Liver (tissue), 3 donors: ENCODE results near the gene TRPC4.

Source experiments
- ATF3 ChIP-seq: IDR thresholded peaks from 2 replicates; pipeline ENCODE4 v1.6.1; 2016; ENCODE audit warnings: antibody characterized with exemption
- EGR1 ChIP-seq, 2 donors: IDR thresholded peaks; 2 replicates each; pipeline ENCODE4 v1.6.1; 2016 to 2018; ENCODE audit warnings: antibody characterized with exemption in 2 of 2, low read depth in 2 of 2
- GABPA ChIP-seq, 2 donors: IDR thresholded peaks in 1 of 2; conservative IDR thresholded peaks in 1 of 2; 2 replicates each; pipeline ENCODE4 v1.6.1; 2016; ENCODE audit warnings: antibody characterized with exemption in 2 of 2, mild to moderate bottlenecking in 1 of 2, moderate library complexity in 1 of 2
- HNF4G ChIP-seq: IDR thresholded peaks from 2 replicates; pipeline ENCODE4 v1.6.1; 2016; ENCODE audit warnings: antibody characterized with exemption
- JUND ChIP-seq, 2 donors: IDR thresholded peaks; 2 replicates each; pipeline ENCODE4 v1.6.1; 2016; ENCODE audit warnings: antibody characterized with exemption in 2 of 2
- RAD21 ChIP-seq, 2 donors: IDR thresholded peaks; 2 replicates each; pipeline ENCODE4 v1.6.1; 2016; ENCODE audit warnings: antibody characterized with exemption in 2 of 2, mild to moderate bottlenecking in 2 of 2
- SP1 ChIP-seq: IDR thresholded peaks from 2 replicates; pipeline ENCODE4 v1.6.1; 2018; ENCODE audit warnings: antibody characterized with exemption, mild to moderate bottlenecking
- YY1 ChIP-seq: IDR thresholded peaks from 2 replicates; pipeline ENCODE4 v1.6.1; 2016; ENCODE audit warnings: antibody characterized with exemption, mild to moderate bottlenecking
- TF ChIP-seq, protein P1 (sequence below): fragments of 150-350 bp; IDR thresholded peaks from 2 replicates; pipeline ENCODE4 v1.5.1; 2017; ENCODE audit warnings: improper control_type of control experiment, low read depth, low read length; ENCODE audit not compliant: missing input control
- TF ChIP-seq, protein P2 (sequence below): IDR thresholded peaks from 2 replicates; pipeline ENCODE4 v1.6.1; 2016; ENCODE audit warnings: antibody characterized with exemption, mild to moderate bottlenecking
- TF ChIP-seq, protein P3 (sequence below): IDR thresholded peaks from 2 replicates; pipeline ENCODE4 v1.6.1; 2016; ENCODE audit warnings: antibody characterized with exemption
- TF ChIP-seq, protein P4 (sequence below): IDR thresholded peaks from 2 replicates; pipeline ENCODE4 v1.6.1; 2016; ENCODE audit warnings: antibody characterized with exemption
- donor health status: healthy.
- donor health status: healthy.

- TF ChIP-seq YY1, result no peak
- TF ChIP-seq ATF3, result no peak
- TF ChIP-seq JUND (IDR thresholded peaks at IDR 0.05), result no peak
- TF ChIP-seq, protein P1, sequence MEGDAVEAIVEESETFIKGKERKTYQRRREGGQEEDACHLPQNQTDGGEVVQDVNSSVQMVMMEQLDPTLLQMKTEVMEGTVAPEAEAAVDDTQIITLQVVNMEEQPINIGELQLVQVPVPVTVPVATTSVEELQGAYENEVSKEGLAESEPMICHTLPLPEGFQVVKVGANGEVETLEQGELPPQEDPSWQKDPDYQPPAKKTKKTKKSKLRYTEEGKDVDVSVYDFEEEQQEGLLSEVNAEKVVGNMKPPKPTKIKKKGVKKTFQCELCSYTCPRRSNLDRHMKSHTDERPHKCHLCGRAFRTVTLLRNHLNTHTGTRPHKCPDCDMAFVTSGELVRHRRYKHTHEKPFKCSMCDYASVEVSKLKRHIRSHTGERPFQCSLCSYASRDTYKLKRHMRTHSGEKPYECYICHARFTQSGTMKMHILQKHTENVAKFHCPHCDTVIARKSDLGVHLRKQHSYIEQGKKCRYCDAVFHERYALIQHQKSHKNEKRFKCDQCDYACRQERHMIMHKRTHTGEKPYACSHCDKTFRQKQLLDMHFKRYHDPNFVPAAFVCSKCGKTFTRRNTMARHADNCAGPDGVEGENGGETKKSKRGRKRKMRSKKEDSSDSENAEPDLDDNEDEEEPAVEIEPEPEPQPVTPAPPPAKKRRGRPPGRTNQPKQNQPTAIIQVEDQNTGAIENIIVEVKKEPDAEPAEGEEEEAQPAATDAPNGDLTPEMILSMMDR, result no peak
- no peak for TF ChIP-seq HNF4G
- TF ChIP-seq, protein P2, sequence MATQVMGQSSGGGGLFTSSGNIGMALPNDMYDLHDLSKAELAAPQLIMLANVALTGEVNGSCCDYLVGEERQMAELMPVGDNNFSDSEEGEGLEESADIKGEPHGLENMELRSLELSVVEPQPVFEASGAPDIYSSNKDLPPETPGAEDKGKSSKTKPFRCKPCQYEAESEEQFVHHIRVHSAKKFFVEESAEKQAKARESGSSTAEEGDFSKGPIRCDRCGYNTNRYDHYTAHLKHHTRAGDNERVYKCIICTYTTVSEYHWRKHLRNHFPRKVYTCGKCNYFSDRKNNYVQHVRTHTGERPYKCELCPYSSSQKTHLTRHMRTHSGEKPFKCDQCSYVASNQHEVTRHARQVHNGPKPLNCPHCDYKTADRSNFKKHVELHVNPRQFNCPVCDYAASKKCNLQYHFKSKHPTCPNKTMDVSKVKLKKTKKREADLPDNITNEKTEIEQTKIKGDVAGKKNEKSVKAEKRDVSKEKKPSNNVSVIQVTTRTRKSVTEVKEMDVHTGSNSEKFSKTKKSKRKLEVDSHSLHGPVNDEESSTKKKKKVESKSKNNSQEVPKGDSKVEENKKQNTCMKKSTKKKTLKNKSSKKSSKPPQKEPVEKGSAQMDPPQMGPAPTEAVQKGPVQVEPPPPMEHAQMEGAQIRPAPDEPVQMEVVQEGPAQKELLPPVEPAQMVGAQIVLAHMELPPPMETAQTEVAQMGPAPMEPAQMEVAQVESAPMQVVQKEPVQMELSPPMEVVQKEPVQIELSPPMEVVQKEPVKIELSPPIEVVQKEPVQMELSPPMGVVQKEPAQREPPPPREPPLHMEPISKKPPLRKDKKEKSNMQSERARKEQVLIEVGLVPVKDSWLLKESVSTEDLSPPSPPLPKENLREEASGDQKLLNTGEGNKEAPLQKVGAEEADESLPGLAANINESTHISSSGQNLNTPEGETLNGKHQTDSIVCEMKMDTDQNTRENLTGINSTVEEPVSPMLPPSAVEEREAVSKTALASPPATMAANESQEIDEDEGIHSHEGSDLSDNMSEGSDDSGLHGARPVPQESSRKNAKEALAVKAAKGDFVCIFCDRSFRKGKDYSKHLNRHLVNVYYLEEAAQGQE, result no peak
- TF ChIP-seq, protein P3, sequence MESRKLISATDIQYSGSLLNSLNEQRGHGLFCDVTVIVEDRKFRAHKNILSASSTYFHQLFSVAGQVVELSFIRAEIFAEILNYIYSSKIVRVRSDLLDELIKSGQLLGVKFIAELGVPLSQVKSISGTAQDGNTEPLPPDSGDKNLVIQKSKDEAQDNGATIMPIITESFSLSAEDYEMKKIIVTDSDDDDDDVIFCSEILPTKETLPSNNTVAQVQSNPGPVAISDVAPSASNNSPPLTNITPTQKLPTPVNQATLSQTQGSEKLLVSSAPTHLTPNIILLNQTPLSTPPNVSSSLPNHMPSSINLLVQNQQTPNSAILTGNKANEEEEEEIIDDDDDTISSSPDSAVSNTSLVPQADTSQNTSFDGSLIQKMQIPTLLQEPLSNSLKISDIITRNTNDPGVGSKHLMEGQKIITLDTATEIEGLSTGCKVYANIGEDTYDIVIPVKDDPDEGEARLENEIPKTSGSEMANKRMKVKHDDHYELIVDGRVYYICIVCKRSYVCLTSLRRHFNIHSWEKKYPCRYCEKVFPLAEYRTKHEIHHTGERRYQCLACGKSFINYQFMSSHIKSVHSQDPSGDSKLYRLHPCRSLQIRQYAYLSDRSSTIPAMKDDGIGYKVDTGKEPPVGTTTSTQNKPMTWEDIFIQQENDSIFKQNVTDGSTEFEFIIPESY, result no peak
- no peak for TF ChIP-seq EGR1 (IDR thresholded peaks at IDR 0.05; ENCODE audit: low read depth in 2 of 2)
- no peak for TF ChIP-seq RAD21 (IDR thresholded peaks at IDR 0.05)
- no peak for TF ChIP-seq GABPA (IDR thresholded peaks at IDR 0.05 in 1 of 2, conservative IDR thresholded peaks at IDR 0.05 in 1 of 2)
- TF ChIP-seq, protein P4, sequence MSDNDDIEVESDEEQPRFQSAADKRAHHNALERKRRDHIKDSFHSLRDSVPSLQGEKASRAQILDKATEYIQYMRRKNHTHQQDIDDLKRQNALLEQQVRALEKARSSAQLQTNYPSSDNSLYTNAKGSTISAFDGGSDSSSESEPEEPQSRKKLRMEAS, result no peak
- no peak for TF ChIP-seq SP1
Measured at GRCh38 chr13:37806666-37807065, 62.9 kb downstream of the TRPC4 start.
